Keratinocyte (primary cell): ENCODE data around the gene VSIG10L2.

ENCODE experiments used
- CTCF ChIP-seq, 3 experiments: IDR thresholded peaks in 1 of 3; conservative IDR thresholded peaks in 1 of 3; optimal IDR thresholded peaks in 1 of 3; 2 replicates in 2 of 3; 3 replicates in 1 of 3; pipeline versions ENCODE3 to v1.5.1; 2011; ENCODE audit warnings: low read length in 3 of 3, mild to moderate bottlenecking in 3 of 3, moderate library complexity in 2 of 3, control low read depth in 1 of 3, inconsistent platforms in 1 of 3; ENCODE audit not compliant: insufficient read depth in 2 of 3; ENCODE audit errors: extremely low read depth in 1 of 3
- EZH2 ChIP-seq: IDR thresholded peaks from one replicate; pipeline ENCODE4 v1.6.1; 2012; ENCODE audit warnings: inconsistent platforms, mild to moderate bottlenecking, low read length, moderate library complexity

- TF ChIP-seq EZH2 (no peak), CTCF (optimal IDR thresholded peaks at IDR 0.05 in 1 of 3, IDR thresholded peaks at IDR 0.05 in 1 of 3, conservative IDR thresholded peaks at IDR 0.05 in 1 of 3; ENCODE audit: extremely low read depth in 1 of 3, insufficient read depth in 2 of 3, low read length in 3 of 3) (no peak)
These were observed 14.1 kb downstream of the VSIG10L2 start for GRCh38 chr11:125959931-125960330.
